ENCODE results near the gene C3. TPM values are rescaled to one million over a fixed set of nuclear protein-coding genes. Genes with fewer than 3 reads are reported as not detected.
"Not testable (repeated sequence)": the region's sequence is repeated elsewhere in the genome, so short reads cannot be mapped to it uniquely, and the experiment has no call there.

C3 gene
- polyA plus RNA-seq, 1 donor, result 60.1 TPM

GRCh38 chr19:6712692-6713670 is 7.5 kb downstream of the C3 start:
- DNase-seq, result no peak

GRCh38 chr19:6712231-6712630 is 8.2 kb downstream of the C3 start:
- DNase-seq, result no peak

DNA sequence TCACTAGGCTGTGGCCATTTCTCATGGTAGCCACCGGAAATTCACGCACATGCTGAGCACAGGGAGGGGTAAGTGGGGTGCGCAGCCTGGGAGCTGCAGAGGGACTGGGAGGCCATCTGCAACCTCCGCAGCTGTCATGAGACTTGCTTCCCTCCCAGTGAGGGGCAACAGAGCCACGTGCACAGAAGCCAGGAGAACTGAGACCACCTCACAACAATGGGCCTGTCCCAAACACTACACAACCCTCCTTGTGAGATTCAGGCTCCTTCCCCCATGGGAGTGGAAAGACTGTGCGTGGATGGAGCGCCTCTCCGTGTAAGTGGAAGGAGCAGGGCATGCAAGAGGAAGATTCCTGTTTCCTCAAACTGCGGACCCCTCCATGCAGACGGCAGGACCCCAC is 8.8 kb downstream of the C3 start:
- no peak for DNase-seq

DNA sequence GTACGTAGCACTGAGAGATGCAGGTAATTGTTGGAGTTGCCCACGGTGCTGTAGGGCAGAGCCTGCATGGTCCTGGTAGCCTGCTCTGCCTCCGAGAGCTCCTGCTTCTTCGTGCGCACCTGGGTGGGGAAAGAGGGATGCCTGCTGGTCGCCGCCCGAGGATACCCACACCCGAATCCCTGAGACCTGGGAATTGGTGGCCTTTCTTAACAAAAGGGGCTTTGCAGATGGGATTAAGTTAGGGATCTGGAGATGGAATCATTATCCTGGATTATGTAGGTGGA is 9.4 kb downstream of the C3 start:
- DNase-seq, result no peak

- DNase-seq, result no peak
These were observed 10.0 kb downstream of the C3 start for GRCh38 chr19:6710273-6711077.

DNA sequence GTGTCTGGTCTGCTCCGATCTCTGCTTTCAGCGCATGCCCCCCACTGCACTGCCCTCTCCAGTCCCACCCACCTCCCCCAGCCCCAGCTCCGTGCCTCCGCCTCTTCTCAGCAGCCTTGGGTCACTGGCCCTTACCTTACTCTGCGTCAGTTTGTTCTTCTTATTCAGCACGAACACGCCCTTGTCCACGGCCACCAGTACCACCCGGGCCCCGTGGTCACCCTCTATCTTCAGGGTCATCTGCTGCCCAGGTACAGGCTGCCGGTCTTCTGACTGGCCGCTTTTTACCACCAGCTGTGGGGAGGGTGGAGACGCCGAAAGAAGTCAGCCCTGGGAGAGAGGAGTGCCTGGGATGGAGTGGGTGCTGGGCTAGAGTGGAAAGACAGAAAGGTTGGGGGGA is 10.9 kb downstream of the C3 start:
- DNase-seq, result no peak

- DNase-seq, result not testable (repeated sequence)
These were observed 11.5 kb downstream of the C3 start for GRCh38 chr19:6708913-6709312.

- DNase-seq, result no peak
These were observed 12.1 kb downstream of the C3 start for GRCh38 chr19:6708346-6708745.

GRCh38 chr19:6707658-6708018 is 12.8 kb downstream of the C3 start:
- no peak for DNase-seq

DNA sequence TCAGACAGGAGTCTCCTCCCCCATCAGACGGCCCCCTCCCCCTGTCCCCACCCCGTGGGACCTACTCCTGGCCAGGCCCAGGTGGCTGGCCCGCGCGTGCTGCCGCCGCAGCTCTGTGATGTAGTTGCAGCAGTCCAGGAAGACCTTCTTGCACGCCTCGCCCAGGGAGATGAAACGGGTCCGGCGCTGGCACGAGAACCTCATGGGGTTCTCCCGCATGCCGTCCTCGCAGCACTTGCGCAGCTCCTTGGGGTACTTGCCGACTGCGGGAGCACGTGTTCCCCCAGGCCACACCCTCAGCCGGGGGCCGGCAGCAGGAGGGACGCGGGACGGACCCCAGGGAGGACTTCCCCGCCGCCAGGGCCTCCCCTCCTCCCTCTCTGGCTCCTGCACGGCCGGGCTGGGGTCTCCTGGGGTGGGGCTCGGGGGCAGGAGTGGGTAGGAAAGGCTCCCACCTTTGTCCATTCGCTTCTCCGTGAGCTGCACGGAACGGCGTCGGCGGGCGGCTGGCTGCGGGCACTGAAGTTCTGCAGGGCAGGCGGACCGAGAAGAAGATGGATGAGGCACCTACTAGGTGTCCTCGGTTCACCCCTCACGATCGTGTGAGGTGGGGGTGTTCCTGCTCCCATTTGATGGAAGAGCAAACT is 13.3 kb downstream of the C3 start:
- no peak for DNase-seq

DNA sequence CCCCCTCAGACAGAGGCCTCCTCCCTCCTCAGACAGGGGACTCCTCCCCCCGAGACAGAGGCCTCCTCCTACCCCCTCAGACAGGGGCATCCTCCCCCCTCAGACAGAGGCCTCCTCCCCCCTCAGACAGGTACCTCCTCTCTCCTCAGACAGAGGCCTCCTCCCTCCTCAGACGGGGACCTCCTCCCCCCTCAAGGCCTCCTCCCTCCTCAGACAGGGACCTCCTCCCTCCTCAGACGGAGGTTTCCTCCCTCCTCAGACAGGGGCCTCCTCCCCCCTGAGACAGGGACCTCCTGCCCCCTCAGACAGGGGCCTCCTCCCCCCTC is 13.9 kb downstream of the C3 start:
- DNase-seq, result no peak

GRCh38 chr19:6705931-6706632 is 14.4 kb downstream of the C3 start:
- no peak for DNase-seq

DNA sequence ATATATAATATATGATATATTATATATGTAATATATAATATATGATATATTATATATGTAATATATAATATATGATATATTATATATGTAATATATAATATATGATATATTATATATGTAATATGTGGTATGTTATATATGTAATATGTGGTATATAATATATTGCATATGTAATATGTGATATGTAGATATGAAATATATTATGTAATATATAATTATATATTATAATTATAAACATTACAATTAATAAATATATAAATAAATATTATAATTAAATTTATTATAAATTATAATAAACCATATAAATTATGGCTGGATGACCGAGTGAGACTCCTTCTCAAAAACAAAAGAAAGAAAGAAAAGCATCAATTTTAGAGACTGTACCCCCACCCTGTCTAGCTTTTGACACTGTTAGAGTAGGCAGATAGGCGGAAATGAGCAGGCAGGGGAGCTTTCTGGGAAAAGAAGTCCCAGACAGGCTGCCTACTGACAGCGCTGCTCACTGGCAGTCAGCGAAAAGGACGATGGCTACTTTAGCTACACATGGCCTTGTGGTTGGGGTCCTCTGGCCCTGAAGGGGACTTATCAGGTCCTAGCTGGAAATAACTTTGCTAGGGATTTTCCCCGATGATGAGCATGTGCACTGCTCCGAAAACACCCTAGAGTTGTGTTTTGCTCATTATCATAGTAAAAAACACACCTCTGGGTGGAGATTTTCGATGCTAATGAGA is 19.7 kb downstream of the C3 start:
- DNase-seq, result no peak

GRCh38 chr19:6699935-6700334 is 20.5 kb downstream of the C3 start:
- no peak for DNase-seq

- no peak for DNase-seq
These were observed 23.2 kb downstream of the C3 start for GRCh38 chr19:6697291-6697690.

DNA sequence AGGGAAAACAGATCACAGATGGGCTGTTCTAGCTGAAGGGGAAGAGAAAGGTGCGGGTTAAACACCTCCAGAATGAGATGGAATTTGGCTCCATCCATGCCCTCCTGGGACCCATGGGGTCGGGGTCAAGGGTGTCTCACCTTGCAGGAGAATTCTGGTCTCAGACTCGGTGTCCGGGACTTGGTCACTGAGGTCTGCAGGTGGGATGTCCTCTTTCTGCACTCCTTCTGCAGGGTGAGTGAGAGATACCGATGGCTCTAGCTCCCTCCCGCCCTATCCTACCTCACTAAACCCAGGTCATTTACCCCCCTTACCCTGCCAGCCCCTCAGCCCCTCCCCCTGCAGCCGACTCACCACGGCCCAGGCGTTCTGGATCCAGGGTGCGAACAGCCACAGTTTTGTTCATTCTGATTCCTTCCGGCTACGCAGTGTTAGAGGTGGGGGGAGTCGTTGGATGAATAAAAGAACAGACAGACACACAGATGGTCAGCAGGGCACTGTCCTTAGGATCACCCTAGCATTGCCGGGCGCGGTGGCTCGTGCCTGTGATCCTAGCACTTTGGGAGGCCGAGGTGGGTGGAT is 24.1 kb downstream of the C3 start:
- DNase-seq, result no peak

DNA sequence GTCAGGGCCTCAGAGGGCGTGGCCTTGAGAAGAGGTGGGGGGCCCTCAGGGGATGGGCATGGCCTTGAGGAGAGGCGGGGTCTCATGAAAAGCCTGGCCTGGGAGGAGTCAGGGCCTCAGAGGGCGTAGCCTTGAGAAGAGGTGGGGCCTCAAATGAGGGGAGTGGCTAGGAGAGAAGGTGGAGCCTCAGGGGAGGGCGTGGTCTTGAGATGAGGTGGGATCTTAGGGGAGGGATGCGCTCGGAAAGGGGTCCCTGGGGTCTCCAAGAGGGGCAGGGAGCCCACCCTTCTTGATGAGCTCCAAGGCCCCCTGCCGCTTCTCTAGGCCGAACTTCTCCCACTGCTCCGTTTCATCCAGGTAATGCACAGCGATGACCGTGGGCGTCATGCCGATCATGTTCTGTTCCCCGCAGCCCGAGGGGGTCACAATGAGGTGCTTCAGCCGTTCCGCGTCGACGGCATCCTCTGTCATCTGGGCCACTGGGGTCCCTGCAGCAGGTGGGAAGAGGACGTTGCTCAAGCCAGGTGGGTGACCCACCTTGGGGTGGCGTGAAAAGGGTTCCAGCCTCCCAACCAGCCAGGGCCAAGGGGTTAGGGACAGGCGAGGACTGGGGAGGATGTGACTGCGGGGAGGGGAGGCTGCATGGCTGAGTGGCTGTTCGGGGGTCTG is 26.2 kb downstream of the C3 start:
- DNase-seq, result no peak

GRCh38 chr19:6693681-6694080 is 26.8 kb downstream of the C3 start:
- no peak for DNase-seq

GRCh38 chr19:6693056-6693471 is 27.4 kb downstream of the C3 start:
- no peak for DNase-seq

- no peak for DNase-seq
These were observed 28.4 kb downstream of the C3 start for GRCh38 chr19:6692027-6692426.

- DNase-seq, result no peak
These were observed 29.1 kb downstream of the C3 start for GRCh38 chr19:6691342-6691741.
